Testis (tissue), 3 donors: ENCODE measurements around the gene AJUBA. TPM values are rescaled to one million over a fixed set of nuclear protein-coding genes. Genes with fewer than 3 reads are reported as not detected.

Experiments used
- DNase-seq: peaks from one replicate; pipeline ENCODE4 v3.0.0-alpha.2; 2019
- H3K27ac ChIP-seq, 2 donors: fragments of 200-600 bp; sonication (generic); one replicate each; pipeline ENCODE4 v1.5.1; 2019
- H3K27me3 ChIP-seq: fragments of 200-600 bp; sonication (generic); one replicate; pipeline ENCODE4 v1.5.1; 2019
- H3K36me3 ChIP-seq: fragments of 200-600 bp; sonication (generic); one replicate; pipeline ENCODE4 v1.5.1; 2017; ENCODE audit warnings: low read depth; ENCODE audit errors: missing control alignments
- H3K4me1 ChIP-seq: fragments of 200-600 bp; sonication (generic); one replicate; pipeline ENCODE4 v1.5.1; 2019
- H3K4me3 ChIP-seq, 2 donors: fragments of 200-600 bp; sonication (generic); one replicate each; pipeline ENCODE4 v1.5.1; 2017 to 2019
- H3K9me3 ChIP-seq: fragments of 200-600 bp; sonication (generic); one replicate; pipeline ENCODE4 v1.5.1; 2017
- POLR2A ChIP-seq: fragments of 450-650 bp; IDR thresholded peaks from one replicate; pipeline ENCODE4 v1.6.1; 2017; ENCODE audit warnings: antibody characterized with exemption, mild to moderate bottlenecking, moderate library complexity
- WGBS, 2 donors: methylation state at CpG; one replicate each; pipeline ENCODE4 v1.1.5; 2018; 5-methylcytosine and 5-hydroxymethylcytosine counted together
- intact Hi-C: fragments of 100-400 bp; cut with DNase I; formaldehyde crosslinking; loops from one replicate; pipeline ENCODE4 v1.15.1; 2023; ENCODE audit warnings: low total_unique reads
- polyA plus RNA-seq: library from polyadenylated mRNA; stranded (reverse); fragments of 350-450 nt; fragmentation: Illumina TruSeq; extraction: RNeasy Lipid Tissue Mini Kit (QIAGEN cat#74804); gene quantifications from one replicate; pipeline ENCODE4 v1.2.3, GENCODE V29; 2014; ENCODE audit warnings: low read depth, low replicate concordance; ENCODE audit not compliant: insufficient read depth
- total RNA-seq, 2 donors: library from RNA; depleted of rRNA; stranded (reverse); fragments of >200 nt; gene quantifications; one replicate each; pipeline ENCODE4 v1.2.3, GENCODE V29; 2016
- TF ChIP-seq, protein P1 (sequence below), 3 experiments: fragments of 450-650 bp in 2 of 3; fragments of 200-600 bp in 1 of 3; sonication (generic) in 1 of 3; IDR thresholded peaks; one replicate each; pipeline ENCODE4 v1.5.1; 2016 to 2019; ENCODE audit warnings: antibody characterized with exemption in 3 of 3, mild to moderate bottlenecking in 2 of 3, moderate library complexity in 1 of 3

AJUBA gene
- total and polyA plus RNA-seq, 3 donors from 2014 or later: 11.3 to 12.8 (median 11.9) TPM

GRCh38 chr14:23013054-23013748, 30.9 kb upstream of the AJUBA start:
- 79 to 83% methylated on average over 6 of the region's 6 CpGs for WGBS, 2 donors
- H3K27ac ChIP-seq: no peak overlapping the region
- no peak for DNase-seq
- H3K4me3 ChIP-seq: no peak overlapping the region
- peaks cover 4% of the 10 kb centered on the region for H3K4me1 ChIP-seq
- no peaks in the 10 kb centered on the region for H3K36me3 ChIP-seq
- intact Hi-C loops: no loop called here
- no peaks in the 10 kb centered on the region for H3K27me3 ChIP-seq
- no peaks in the 10 kb centered on the region for H3K9me3 ChIP-seq
- TF ChIP-seq, protein P1, sequence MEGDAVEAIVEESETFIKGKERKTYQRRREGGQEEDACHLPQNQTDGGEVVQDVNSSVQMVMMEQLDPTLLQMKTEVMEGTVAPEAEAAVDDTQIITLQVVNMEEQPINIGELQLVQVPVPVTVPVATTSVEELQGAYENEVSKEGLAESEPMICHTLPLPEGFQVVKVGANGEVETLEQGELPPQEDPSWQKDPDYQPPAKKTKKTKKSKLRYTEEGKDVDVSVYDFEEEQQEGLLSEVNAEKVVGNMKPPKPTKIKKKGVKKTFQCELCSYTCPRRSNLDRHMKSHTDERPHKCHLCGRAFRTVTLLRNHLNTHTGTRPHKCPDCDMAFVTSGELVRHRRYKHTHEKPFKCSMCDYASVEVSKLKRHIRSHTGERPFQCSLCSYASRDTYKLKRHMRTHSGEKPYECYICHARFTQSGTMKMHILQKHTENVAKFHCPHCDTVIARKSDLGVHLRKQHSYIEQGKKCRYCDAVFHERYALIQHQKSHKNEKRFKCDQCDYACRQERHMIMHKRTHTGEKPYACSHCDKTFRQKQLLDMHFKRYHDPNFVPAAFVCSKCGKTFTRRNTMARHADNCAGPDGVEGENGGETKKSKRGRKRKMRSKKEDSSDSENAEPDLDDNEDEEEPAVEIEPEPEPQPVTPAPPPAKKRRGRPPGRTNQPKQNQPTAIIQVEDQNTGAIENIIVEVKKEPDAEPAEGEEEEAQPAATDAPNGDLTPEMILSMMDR (IDR thresholded peaks at IDR 0.05): no peak
- TF ChIP-seq POLR2A: no peak

DNA sequence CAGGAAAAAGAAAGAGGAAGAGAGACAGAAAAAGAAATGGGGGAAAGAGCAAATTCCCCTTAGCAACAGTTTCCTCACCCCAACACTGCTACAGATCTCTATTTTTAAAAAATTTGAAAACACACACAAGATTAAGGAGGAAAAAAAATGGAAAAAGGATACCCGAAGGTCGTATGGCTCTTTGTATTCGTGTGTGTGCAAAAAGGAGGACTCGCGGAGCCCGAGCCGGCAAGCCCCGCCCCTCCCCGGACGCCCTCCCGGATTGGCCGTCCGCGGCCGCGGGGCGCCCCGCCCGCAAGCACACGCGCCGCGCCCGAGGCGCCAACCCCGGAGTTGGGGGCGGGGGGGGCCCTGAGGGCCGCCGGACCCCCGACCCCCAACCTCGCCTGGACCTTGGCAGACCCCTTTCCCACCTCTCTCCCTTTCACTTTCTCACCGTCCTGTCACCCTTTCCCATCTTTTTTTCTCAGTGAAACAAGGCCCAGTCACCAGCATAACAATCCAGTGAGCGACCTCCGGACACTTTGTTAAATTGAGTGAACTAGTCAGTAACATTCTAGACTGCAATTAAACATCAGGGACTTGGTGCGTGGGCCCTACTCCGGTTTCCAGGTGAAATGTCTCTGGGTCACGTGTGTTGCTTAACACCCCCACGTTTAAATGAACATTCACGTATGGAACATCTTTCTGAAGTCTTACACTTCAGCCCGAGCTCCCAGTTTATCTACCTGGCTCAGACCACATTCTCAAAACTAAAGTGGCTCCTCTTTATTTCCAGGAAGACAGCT, 27.8 kb upstream of the AJUBA start, which contains the start of gene C14orf93:
Gene C14orf93, minus strand, starts transcription at position 205 of the 788 bp plus-strand sequence. CDS start 11,120 bp downstream, outside the sequence.
- intact Hi-C loops: no loop called here
- Histone ChIP-seq H3K27ac (peak within 1 kb of the TSS; percentile 75 to 90), H3K9me3 (no peaks in the 10 kb centered on the region), H3K4me1 (peaks cover 15% of the 10 kb centered on the region), H3K36me3 (no peaks in the 10 kb centered on the region), H3K27me3 (no peaks in the 10 kb centered on the region), H3K4me3 (peak within 1 kb of the TSS; percentile 58 to 62)
- 2% methylated on average over 38 to 40 of the region's 40 CpGs for WGBS, 2 donors
- DNase-seq: peak; percentile 88
- TF ChIP-seq POLR2A: no peak
- TF ChIP-seq, protein P1 (IDR thresholded peaks at IDR 0.05): no peak

GRCh38 chr14:23009483-23009938, 27.2 kb upstream of the AJUBA start:
- Histone ChIP-seq H3K9me3 (no peaks in the 10 kb centered on the region), H3K27ac (peak overlapping the region in 1 of 2 donors; percentile 90), H3K27me3 (no peaks in the 10 kb centered on the region), H3K4me3 (peak overlapping the region; percentile 58 to 62), H3K4me1 (peaks cover 15% of the 10 kb centered on the region), H3K36me3 (no peaks in the 10 kb centered on the region)
- intact Hi-C loops: no loop called here
- TF ChIP-seq, protein P1 (IDR thresholded peaks at IDR 0.05): no peak
- TF ChIP-seq POLR2A: no peak
- no peak for DNase-seq
- 17 to 19% methylated on average over 8 of the region's 8 CpGs for WGBS, 2 donors

DNA sequence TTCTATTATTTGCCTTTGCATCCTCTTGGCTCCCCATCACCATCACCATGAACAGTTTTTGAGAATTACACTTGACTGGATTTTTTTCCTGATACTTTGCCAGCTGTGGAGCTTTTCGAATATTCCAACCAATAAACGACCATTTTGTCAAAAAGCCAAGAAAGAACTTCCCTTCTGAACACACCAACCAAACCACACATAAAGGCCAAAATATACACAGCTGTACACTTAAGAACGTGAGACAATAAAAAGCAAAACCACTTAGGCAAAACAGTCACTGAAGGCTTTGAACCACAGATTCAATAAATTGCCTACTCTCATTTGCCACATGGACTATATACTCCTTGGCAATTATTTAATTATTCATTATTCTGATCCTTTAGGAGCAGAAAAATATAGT, 26.5 kb upstream of the AJUBA start:
- TF ChIP-seq, protein P1 (IDR thresholded peaks at IDR 0.05): no peak
- TF ChIP-seq POLR2A: no peak
- Histone ChIP-seq H3K9me3 (no peaks in the 10 kb centered on the region), H3K4me1 (peaks cover 15% of the 10 kb centered on the region), H3K27me3 (no peaks in the 10 kb centered on the region), H3K36me3 (no peaks in the 10 kb centered on the region), H3K4me3 (no peak overlapping the region), H3K27ac (no peak overlapping the region)
- intact Hi-C loops: no loop called here
- WGBS, 2 donors: 13 to 27% methylated on average over 3 of the region's 3 CpGs
- no peak for DNase-seq
